Sigmoid colon (tissue), 7 donors: ENCODE measurements around the gene VWA5B1. TPM values are rescaled to one million over a fixed set of nuclear protein-coding genes. Genes with fewer than 3 reads are reported as not detected.

Experiments
- DNase-seq: peaks from one replicate; pipeline ENCODE4 v3.0.0-alpha.2; 2019
- H3K27ac ChIP-seq, 4 donors: fragments of 200-600 bp; sonication (generic); one replicate each; pipeline ENCODE4 v1.5.1; 2016 to 2019; ENCODE audit warnings: mild to moderate bottlenecking in 1 of 4
- H3K27me3 ChIP-seq, 3 donors: fragments of 200-600 bp; sonication (generic); one replicate each; pipeline ENCODE4 v1.5.1; 2019; ENCODE audit warnings: mild to moderate bottlenecking in 1 of 3
- H3K36me3 ChIP-seq, 4 donors: fragments of 200-600 bp; sonication (generic); one replicate each; pipeline ENCODE4 v1.5.1; 2016 to 2019
- H3K4me1 ChIP-seq, 4 donors: fragments of 200-600 bp; sonication (generic); one replicate each; pipeline ENCODE4 v1.5.1; 2017 to 2019
- H3K4me3 ChIP-seq, 4 donors: fragments of 200-600 bp; sonication (generic); one replicate each; pipeline ENCODE4 v1.5.1; 2017 to 2019; ENCODE audit warnings: mild to moderate bottlenecking in 2 of 4, moderate library complexity in 1 of 4
- H3K9me3 ChIP-seq, 4 donors: fragments of 200-600 bp in 3 of 4; sonication (generic) in 3 of 4; one replicate each; pipeline versions ENCODE4 v1.5.1 to v1.6.1; 2013 to 2019
- EP300 ChIP-seq, 4 donors: sonication (generic); formaldehyde crosslinking; IDR thresholded peaks; one replicate each; pipeline ENCODE4 v1.6.1; 2017; ENCODE audit warnings: antibody characterized with exemption in 4 of 4
- POLR2A ChIP-seq, 2 donors: fragments of 450-650 bp; IDR thresholded peaks; one replicate each; pipeline ENCODE4 v1.6.1; 2016; ENCODE audit warnings: antibody characterized with exemption in 2 of 2, mild to moderate bottlenecking in 2 of 2, moderate library complexity in 2 of 2
- POLR2AphosphoS5 ChIP-seq, 4 donors: sonication (generic); formaldehyde crosslinking; IDR thresholded peaks; one replicate each; pipeline ENCODE4 v1.6.1; 2017; ENCODE audit warnings: antibody characterized with exemption in 4 of 4
- WGBS, 2 donors: extraction: QIAGEN DNeasy Blood & Tissue Kit; methylation state at CpG; one replicate each; pipeline ENCODE4 v1.1.7; 2013; 5-methylcytosine and 5-hydroxymethylcytosine counted together
- intact Hi-C: fragments of 100-400 bp; cut with DNase I; formaldehyde crosslinking; loops from one replicate; pipeline ENCODE4 v1.15.1; 2023
- polyA plus RNA-seq, 3 donors: library from polyadenylated mRNA; stranded (reverse); fragments of 200-250 nt; gene quantifications; one replicate each; pipeline ENCODE4 v1.2.3, GENCODE V29; 2013
- total RNA-seq, 4 donors: library from RNA; depleted of rRNA; stranded (reverse); fragments of >200 nt; gene quantifications; one replicate each; pipeline ENCODE4 v1.1.0, GENCODE V29; 2016
- TF ChIP-seq, protein P1 (sequence below), 4 experiments: fragments of 450-650 bp in 3 of 4; fragments of 200-600 bp in 1 of 4; IDR thresholded peaks; one replicate each; pipeline ENCODE4 v1.5.1; 2016 to 2019; ENCODE audit warnings: antibody characterized with exemption in 4 of 4, mild to moderate bottlenecking in 3 of 4, moderate library complexity in 2 of 4
- donor health status: healthy with polysubstance abuse.
- donor health status: Bipolar disorder and iron deficiency.
- donor health status: healthy.

Gene VWA5B1
- total and polyA plus RNA-seq, 7 donors = 0.16 to 0.22 TPM; not detected in 5

DNA sequence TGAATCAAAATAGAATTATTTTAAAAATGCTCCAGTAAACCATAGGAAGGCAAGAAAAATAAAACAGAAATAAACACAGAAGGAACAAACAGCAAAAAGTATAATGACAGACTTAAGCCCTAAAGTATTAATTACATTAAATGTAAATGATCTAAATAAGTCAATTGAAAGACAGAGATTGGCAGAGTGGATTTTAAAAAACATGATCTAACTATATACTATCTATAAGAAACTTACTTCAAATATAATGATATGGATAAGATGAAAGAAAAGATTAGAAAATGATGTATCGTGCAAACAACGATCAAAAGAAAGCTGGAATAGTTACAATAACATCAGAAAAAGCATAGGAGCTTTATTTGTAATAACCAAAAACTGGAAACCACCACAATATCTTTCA lies 104.6 kb downstream of the VWA5B1 start:
- intact Hi-C loops = no loop called here

DNA sequence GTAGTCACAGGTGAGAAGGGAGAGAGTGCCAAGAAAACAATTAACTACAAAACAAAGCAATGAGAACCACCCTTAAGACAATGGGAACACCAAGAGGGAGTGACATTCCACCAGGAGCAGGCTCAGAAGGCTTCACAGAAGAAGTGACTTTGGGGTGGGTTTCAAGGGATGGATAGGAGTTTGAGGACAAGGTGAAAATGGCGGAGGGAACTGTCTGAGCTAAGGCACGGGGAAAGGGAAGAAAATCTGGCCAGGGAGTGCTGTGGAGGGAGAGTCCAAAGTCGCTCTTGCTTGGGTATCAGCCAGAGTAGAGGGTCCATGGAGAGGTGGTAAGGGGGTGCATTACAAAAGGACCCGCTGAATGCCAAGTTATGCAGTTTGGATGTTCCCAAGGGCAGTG lies 108.1 kb downstream of the VWA5B1 start:
- intact Hi-C loops = no loop called here
- no peak for TF ChIP-seq POLR2AphosphoS5 (IDR thresholded peaks at IDR 0.05)
- no peak for TF ChIP-seq EP300 (IDR thresholded peaks at IDR 0.05)
- no peak for TF ChIP-seq POLR2A (IDR thresholded peaks at IDR 0.05)
- TF ChIP-seq, protein P1, sequence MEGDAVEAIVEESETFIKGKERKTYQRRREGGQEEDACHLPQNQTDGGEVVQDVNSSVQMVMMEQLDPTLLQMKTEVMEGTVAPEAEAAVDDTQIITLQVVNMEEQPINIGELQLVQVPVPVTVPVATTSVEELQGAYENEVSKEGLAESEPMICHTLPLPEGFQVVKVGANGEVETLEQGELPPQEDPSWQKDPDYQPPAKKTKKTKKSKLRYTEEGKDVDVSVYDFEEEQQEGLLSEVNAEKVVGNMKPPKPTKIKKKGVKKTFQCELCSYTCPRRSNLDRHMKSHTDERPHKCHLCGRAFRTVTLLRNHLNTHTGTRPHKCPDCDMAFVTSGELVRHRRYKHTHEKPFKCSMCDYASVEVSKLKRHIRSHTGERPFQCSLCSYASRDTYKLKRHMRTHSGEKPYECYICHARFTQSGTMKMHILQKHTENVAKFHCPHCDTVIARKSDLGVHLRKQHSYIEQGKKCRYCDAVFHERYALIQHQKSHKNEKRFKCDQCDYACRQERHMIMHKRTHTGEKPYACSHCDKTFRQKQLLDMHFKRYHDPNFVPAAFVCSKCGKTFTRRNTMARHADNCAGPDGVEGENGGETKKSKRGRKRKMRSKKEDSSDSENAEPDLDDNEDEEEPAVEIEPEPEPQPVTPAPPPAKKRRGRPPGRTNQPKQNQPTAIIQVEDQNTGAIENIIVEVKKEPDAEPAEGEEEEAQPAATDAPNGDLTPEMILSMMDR (IDR thresholded peaks at IDR 0.05) = no peak
- Histone ChIP-seq H3K4me1 (no peaks in the 10 kb centered on the region), H3K36me3 (no peaks in the 10 kb centered on the region), H3K27ac (no peak overlapping the region), H3K9me3 (no peaks in the 10 kb centered on the region), H3K4me3 (no peak overlapping the region), H3K27me3 (peaks cover 0 to 49% (median 16%) of the 10 kb centered on the region in 3 donors)
- 76 to 83% methylated on average over 4 of the region's 4 CpGs for WGBS, 2 donors
- no peak for DNase-seq

More for the DNA sequence above, 104.6 kb downstream of the VWA5B1 start:
- WGBS, 2 donors = 92% methylated on average over 2 of the region's 2 CpGs
- no peak overlapping the region for H3K4me3 ChIP-seq
- H3K4me1 ChIP-seq = no peaks in the 10 kb centered on the region
- DNase-seq = no peak
- TF ChIP-seq EP300 (IDR thresholded peaks at IDR 0.05) = no peak
- TF ChIP-seq, protein P1 (IDR thresholded peaks at IDR 0.05) = no peak
- no peak for TF ChIP-seq POLR2AphosphoS5 (IDR thresholded peaks at IDR 0.05)
- TF ChIP-seq POLR2A (IDR thresholded peaks at IDR 0.05) = no peak
- no peaks in the 10 kb centered on the region for H3K9me3 ChIP-seq
- H3K27me3 ChIP-seq = peaks cover 0 to 17% (median 0%) of the 10 kb centered on the region in 3 donors
- H3K27ac ChIP-seq = no peak overlapping the region
- H3K36me3 ChIP-seq = no peaks in the 10 kb centered on the region

DNA sequence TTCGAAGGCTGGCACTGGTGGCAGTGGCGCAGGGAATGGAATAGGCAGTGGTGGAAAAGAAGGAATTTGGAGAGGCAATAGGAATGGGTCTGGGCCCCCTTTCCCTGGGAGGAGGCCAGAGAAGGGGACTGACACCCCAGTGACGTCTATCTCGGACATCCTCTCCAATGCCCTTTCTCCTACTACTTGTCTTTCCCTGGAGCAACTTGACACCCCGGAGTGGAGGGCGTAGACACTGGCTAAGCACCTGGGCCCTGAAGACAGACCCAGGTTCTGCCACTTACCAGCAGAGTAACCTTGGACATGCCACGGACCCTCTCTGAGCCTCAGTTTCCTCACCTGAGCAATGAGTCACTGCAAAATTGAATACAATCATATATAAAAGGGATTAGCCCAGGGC lies 108.5 kb downstream of the VWA5B1 start:
- 77 to 81% methylated on average over 7 of the region's 7 CpGs for WGBS, 2 donors
- Histone ChIP-seq H3K4me3 (no peak overlapping the region), H3K4me1 (no peaks in the 10 kb centered on the region), H3K9me3 (no peaks in the 10 kb centered on the region), H3K27me3 (peaks cover 0 to 54% (median 19%) of the 10 kb centered on the region in 3 donors), H3K27ac (no peak overlapping the region), H3K36me3 (no peaks in the 10 kb centered on the region)
- intact Hi-C loops = no loop called here
- DNase-seq = peak; percentile 18
- TF ChIP-seq POLR2AphosphoS5 (IDR thresholded peaks at IDR 0.05) (no peak), EP300 (IDR thresholded peaks at IDR 0.05) (no peak), POLR2A (IDR thresholded peaks at IDR 0.05) (no peak)
- TF ChIP-seq, protein P1 (IDR thresholded peaks at IDR 0.05) = no peak

DNA sequence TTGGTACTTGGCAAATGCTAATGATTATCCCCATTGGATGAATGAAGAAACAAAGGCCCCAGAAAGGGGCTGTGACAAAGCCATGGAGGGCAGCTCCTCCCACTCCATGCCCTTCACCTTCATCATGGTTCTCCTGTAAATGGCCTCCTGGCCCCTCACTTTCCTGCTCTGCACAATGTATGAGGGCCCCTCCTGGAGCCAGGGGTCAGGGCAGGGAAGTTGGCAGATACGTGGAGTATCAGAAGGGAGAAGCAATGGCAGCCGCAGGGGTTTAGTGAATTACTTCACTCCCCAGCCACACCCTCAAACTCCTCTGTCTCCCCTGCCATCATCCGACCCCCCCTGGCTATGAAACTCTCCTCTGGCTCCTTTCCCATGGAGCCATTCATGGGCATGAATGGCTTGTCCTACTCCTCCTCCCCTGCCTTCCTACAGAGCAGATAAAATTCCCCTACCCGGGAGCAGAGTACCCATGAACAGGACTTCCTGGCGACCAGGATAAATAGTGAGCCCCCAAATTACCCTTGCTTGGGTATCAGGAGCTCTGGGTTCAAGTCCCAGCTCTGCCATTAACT lies 109.0 kb downstream of the VWA5B1 start:
- no peak for DNase-seq
- H3K9me3 ChIP-seq = no peaks in the 10 kb centered on the region
- WGBS, 2 donors = 24 to 27% methylated on average over 5 of the region's 5 CpGs
- H3K27me3 ChIP-seq = peaks cover 0 to 59% (median 24%) of the 10 kb centered on the region in 3 donors
- H3K27ac ChIP-seq = no peak overlapping the region
- no peaks in the 10 kb centered on the region for H3K4me1 ChIP-seq
- intact Hi-C loops = no loop called here
- H3K36me3 ChIP-seq = no peaks in the 10 kb centered on the region
- TF ChIP-seq POLR2AphosphoS5 (IDR thresholded peaks at IDR 0.05) (no peak), EP300 (IDR thresholded peaks at IDR 0.05) (no peak), POLR2A (IDR thresholded peaks at IDR 0.05) (no peak)
- TF ChIP-seq, protein P1 (IDR thresholded peaks at IDR 0.05) = no peak
- H3K4me3 ChIP-seq = no peak overlapping the region
